Skeletal muscle satellite cell (primary cell): ENCODE results near the gene CLMP.
"Not testable (repeated sequence)": the region's sequence is repeated elsewhere in the genome, so short reads cannot be mapped to it uniquely, and the experiment has no call there.

Source experiments
- H3K27me3 ChIP-seq: 2 replicates; pipeline ENCODE4 v1.7.0; 2013; ENCODE audit warnings: low read length; ENCODE audit not compliant: control insufficient read depth, insufficient read depth
- H3K36me3 ChIP-seq: 2 replicates; pipeline ENCODE4 v1.7.0; 2013; ENCODE audit warnings: mild to moderate bottlenecking, control low read depth, low read length; ENCODE audit not compliant: insufficient read depth
- H3K4me1 ChIP-seq: 2 replicates; pipeline ENCODE4 v1.7.0; 2013; ENCODE audit warnings: low read length; ENCODE audit not compliant: control insufficient read depth, insufficient read depth
- H3K4me2 ChIP-seq: 2 replicates; pipeline ENCODE4 v1.7.0; 2013; ENCODE audit warnings: mild to moderate bottlenecking, low read length
- H3K4me3 ChIP-seq: 2 replicates; pipeline ENCODE4 v1.7.0; 2013; ENCODE audit warnings: low read length
- H3K9ac ChIP-seq: 2 replicates; pipeline ENCODE4 v1.7.0; 2013; ENCODE audit warnings: mild to moderate bottlenecking, low read depth, low read length, moderate library complexity
- H3K9me3 ChIP-seq: replicated peaks from 2 replicates; pipeline ENCODE4 v1.7.0; 2013; ENCODE audit warnings: mild to moderate bottlenecking, control low read depth, low read length

Gene CLMP

GRCh38 chr11:123214940-123215339 lies 19.9 kb upstream of the CLMP start:
- Histone ChIP-seq H3K9ac (no peak overlapping the region), H3K27me3 (no peaks in the 10 kb centered on the region), H3K9me3 (no peaks in the 10 kb centered on the region), H3K4me3 (no peak overlapping the region), H3K36me3 (no peaks in the 10 kb centered on the region), H3K4me1 (peaks cover 39% of the 10 kb centered on the region), H3K4me2 (no peak overlapping the region)

GRCh38 chr11:123214396-123214795 lies 19.3 kb upstream of the CLMP start:
- no peaks in the 10 kb centered on the region for H3K9me3 ChIP-seq
- H3K4me3 ChIP-seq = no peak overlapping the region
- H3K9ac ChIP-seq = no peak overlapping the region
- H3K36me3 ChIP-seq = no peaks in the 10 kb centered on the region
- H3K27me3 ChIP-seq = no peaks in the 10 kb centered on the region
- H3K4me2 ChIP-seq = no peak overlapping the region
- peaks cover 37% of the 10 kb centered on the region for H3K4me1 ChIP-seq

- Histone ChIP-seq H3K4me2 (no peak overlapping the region), H3K36me3 (no peaks in the 10 kb centered on the region), H3K9ac (no peak overlapping the region), H3K4me1 (peaks cover 26% of the 10 kb centered on the region), H3K4me3 (no peak overlapping the region), H3K27me3 (no peaks in the 10 kb centered on the region), H3K9me3 (no peaks in the 10 kb centered on the region)
Measured at GRCh38 chr11:123213307-123213771, 18.3 kb upstream of the CLMP start.

- H3K4me2 ChIP-seq = peak overlapping the region; percentile 35
- H3K4me3 ChIP-seq = no peak overlapping the region
- no peaks in the 10 kb centered on the region for H3K27me3 ChIP-seq
- H3K4me1 ChIP-seq = peaks cover 21% of the 10 kb centered on the region
- H3K36me3 ChIP-seq = no peaks in the 10 kb centered on the region
- H3K9ac ChIP-seq = no peak overlapping the region
- H3K9me3 ChIP-seq = no peaks in the 10 kb centered on the region
Measured at GRCh38 chr11:123212406-123212805, 17.4 kb upstream of the CLMP start.

GRCh38 chr11:123211981-123212380 lies 16.9 kb upstream of the CLMP start:
- Histone ChIP-seq H3K4me3 (no peak overlapping the region), H3K4me2 (peak overlapping the region; percentile 35), H3K9ac (no peak overlapping the region), H3K27me3 (no peaks in the 10 kb centered on the region), H3K9me3 (no peaks in the 10 kb centered on the region), H3K4me1 (peaks cover 21% of the 10 kb centered on the region), H3K36me3 (no peaks in the 10 kb centered on the region)

- Histone ChIP-seq H3K27me3 (no peaks in the 10 kb centered on the region), H3K9me3 (no peaks in the 10 kb centered on the region), H3K4me2 (no peak overlapping the region), H3K36me3 (no peaks in the 10 kb centered on the region), H3K4me3 (no peak overlapping the region), H3K4me1 (peaks cover 21% of the 10 kb centered on the region), H3K9ac (no peak overlapping the region)
Measured at GRCh38 chr11:123211149-123211852, 16.3 kb upstream of the CLMP start.

GRCh38 chr11:123209591-123209990 lies 14.5 kb upstream of the CLMP start:
- Histone ChIP-seq H3K9ac (no peak overlapping the region), H3K36me3 (no peaks in the 10 kb centered on the region), H3K27me3 (no peaks in the 10 kb centered on the region), H3K4me1 (peaks cover 21% of the 10 kb centered on the region), H3K4me3 (no peak overlapping the region), H3K9me3 (no peaks in the 10 kb centered on the region), H3K4me2 (no peak overlapping the region)

GRCh38 chr11:123206791-123207434 lies 11.9 kb upstream of the CLMP start:
- H3K4me2 ChIP-seq = no peak overlapping the region
- H3K9ac ChIP-seq = no peak overlapping the region
- H3K27me3 ChIP-seq = no peaks in the 10 kb centered on the region
- peaks cover 18% of the 10 kb centered on the region for H3K4me1 ChIP-seq
- no peak overlapping the region for H3K4me3 ChIP-seq
- no peaks in the 10 kb centered on the region for H3K9me3 ChIP-seq
- H3K36me3 ChIP-seq = no peaks in the 10 kb centered on the region

- not testable (repeated sequence) for H3K27me3 ChIP-seq, H3K4me3 ChIP-seq, H3K9me3 ChIP-seq, H3K4me2 ChIP-seq, H3K36me3 ChIP-seq, H3K9ac ChIP-seq
- H3K4me1 ChIP-seq = peaks cover 17% of the 10 kb centered on the region
Measured at GRCh38 chr11:123206055-123206454, 11.0 kb upstream of the CLMP start.

- Histone ChIP-seq H3K36me3 (no peaks in the 10 kb centered on the region), H3K9ac (no peak overlapping the region), H3K4me2 (no peak overlapping the region), H3K9me3 (no peaks in the 10 kb centered on the region), H3K4me1 (peaks cover 26% of the 10 kb centered on the region), H3K27me3 (no peaks in the 10 kb centered on the region), H3K4me3 (no peak overlapping the region)
Measured at GRCh38 chr11:123203934-123204333, 8.9 kb upstream of the CLMP start.

GRCh38 chr11:123203471-123203870 lies 8.4 kb upstream of the CLMP start:
- Histone ChIP-seq H3K4me1 (peaks cover 26% of the 10 kb centered on the region), H3K4me2 (no peak overlapping the region), H3K9me3 (no peaks in the 10 kb centered on the region), H3K27me3 (no peaks in the 10 kb centered on the region), H3K4me3 (no peak overlapping the region), H3K9ac (no peak overlapping the region), H3K36me3 (no peaks in the 10 kb centered on the region)
